ENCODE measurements around the gene TIPIN. TPM values are rescaled to one million over a fixed set of nuclear protein-coding genes. Genes with fewer than 3 reads are reported as not detected.
"Not testable (repeated sequence)": the region's sequence is repeated elsewhere in the genome, so short reads cannot be mapped to it uniquely, and the experiment has no call there.

The TIPIN gene
- total RNA-seq, 1 donor from 2014 or later = 5.8 TPM

DNA sequence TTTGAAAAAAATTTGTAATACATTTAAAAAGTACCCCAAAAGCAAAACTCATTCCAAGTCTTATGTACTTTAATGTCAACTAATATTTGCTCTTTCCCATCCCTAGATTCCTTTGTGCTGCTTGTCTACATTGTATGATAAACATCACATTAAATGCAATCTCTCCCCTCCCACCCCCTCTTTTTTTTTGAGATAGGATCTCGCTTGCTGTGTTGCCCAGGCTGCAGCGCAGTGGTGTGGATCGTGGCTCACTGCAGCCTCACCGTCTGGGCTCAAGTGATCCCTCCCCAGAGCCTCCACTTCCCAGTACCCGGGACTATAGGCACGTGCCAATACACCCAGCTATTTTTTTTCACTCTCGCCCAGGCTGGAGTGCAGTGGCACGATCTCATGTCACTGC lies 42.8 kb upstream of the TIPIN start:
- no peak overlapping the region for H3K27ac Mint-ChIP-seq (ENCODE audit: unreplicated experiment)
- H3K36me3 Mint-ChIP-seq (ENCODE audit: unreplicated experiment) = no peaks in the 10 kb centered on the region
- peaks cover 2% of the 10 kb centered on the region for H3K27me3 Mint-ChIP-seq (ENCODE audit: unreplicated experiment)
- peaks cover 5% of the 10 kb centered on the region for H3K4me1 Mint-ChIP-seq (ENCODE audit: low read depth, unreplicated experiment)
- no peaks in the 10 kb centered on the region for H3K9me3 Mint-ChIP-seq (ENCODE audit: unreplicated experiment)
- no peak overlapping the region for H3K4me3 Mint-ChIP-seq (ENCODE audit: unreplicated experiment)
- TF ChIP-seq, protein P1, sequence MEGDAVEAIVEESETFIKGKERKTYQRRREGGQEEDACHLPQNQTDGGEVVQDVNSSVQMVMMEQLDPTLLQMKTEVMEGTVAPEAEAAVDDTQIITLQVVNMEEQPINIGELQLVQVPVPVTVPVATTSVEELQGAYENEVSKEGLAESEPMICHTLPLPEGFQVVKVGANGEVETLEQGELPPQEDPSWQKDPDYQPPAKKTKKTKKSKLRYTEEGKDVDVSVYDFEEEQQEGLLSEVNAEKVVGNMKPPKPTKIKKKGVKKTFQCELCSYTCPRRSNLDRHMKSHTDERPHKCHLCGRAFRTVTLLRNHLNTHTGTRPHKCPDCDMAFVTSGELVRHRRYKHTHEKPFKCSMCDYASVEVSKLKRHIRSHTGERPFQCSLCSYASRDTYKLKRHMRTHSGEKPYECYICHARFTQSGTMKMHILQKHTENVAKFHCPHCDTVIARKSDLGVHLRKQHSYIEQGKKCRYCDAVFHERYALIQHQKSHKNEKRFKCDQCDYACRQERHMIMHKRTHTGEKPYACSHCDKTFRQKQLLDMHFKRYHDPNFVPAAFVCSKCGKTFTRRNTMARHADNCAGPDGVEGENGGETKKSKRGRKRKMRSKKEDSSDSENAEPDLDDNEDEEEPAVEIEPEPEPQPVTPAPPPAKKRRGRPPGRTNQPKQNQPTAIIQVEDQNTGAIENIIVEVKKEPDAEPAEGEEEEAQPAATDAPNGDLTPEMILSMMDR (IDR thresholded peaks at IDR 0.05; ENCODE audit: partially characterized antibody, unreplicated experiment) = no peak
- DNase-seq = no peak

DNA sequence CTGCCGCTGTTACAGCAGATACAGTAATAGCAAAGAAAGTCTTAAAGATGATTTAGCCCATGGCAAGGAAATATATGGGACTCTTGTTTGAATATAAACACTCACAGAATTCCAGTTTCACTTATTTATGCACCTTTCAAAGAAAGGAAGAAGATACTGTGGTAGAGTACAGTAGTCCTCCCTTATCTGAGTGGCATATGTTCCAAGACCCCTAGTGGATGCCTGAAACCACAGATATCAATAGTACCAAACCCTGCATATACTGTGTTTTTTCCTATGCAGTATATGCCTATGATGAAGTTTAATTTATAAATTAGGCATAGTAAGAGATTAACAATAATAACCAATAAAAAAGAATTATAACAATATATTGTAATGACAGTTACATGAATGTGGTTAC lies 38.4 kb upstream of the TIPIN start:
- Mint-ChIP-seq H3K27me3 (ENCODE audit: unreplicated experiment) (no peaks in the 10 kb centered on the region), H3K27ac (ENCODE audit: unreplicated experiment) (no peak overlapping the region), H3K4me3 (ENCODE audit: unreplicated experiment) (no peak overlapping the region), H3K36me3 (ENCODE audit: unreplicated experiment) (no peaks in the 10 kb centered on the region), H3K4me1 (ENCODE audit: low read depth, unreplicated experiment) (no peaks in the 10 kb centered on the region), H3K9me3 (ENCODE audit: unreplicated experiment) (no peaks in the 10 kb centered on the region)
- TF ChIP-seq, protein P1 (IDR thresholded peaks at IDR 0.05; ENCODE audit: partially characterized antibody, unreplicated experiment) = no peak
- DNase-seq = no peak

DNA sequence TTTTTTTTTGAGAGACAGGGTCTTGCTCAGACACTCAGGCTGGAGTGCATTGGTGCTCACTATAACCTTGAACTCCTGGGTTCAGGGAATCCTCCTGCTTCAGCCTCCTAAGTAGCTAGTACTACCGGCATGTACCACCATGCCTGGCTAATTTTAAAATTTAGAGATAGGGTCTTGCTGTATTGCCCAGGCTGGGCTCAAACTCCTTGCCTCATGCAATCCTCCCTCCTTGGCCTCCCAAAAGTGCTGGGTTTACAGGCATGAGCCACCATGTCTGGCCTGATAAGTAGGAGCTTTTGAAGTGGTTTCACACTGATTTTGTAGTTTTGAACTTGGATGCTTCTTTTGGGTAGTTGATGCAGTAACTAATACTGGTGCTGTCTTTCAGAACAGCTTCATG lies 38.0 kb upstream of the TIPIN start:
- no peak for DNase-seq
- Mint-ChIP-seq H3K4me1 (ENCODE audit: low read depth, unreplicated experiment) (no peaks in the 10 kb centered on the region), H3K9me3 (ENCODE audit: unreplicated experiment) (no peaks in the 10 kb centered on the region), H3K27me3 (ENCODE audit: unreplicated experiment) (no peaks in the 10 kb centered on the region), H3K36me3 (ENCODE audit: unreplicated experiment) (no peaks in the 10 kb centered on the region), H3K27ac (ENCODE audit: unreplicated experiment) (no peak overlapping the region), H3K4me3 (ENCODE audit: unreplicated experiment) (no peak overlapping the region)
- TF ChIP-seq, protein P1 (IDR thresholded peaks at IDR 0.05; ENCODE audit: partially characterized antibody, unreplicated experiment) = no peak

DNA sequence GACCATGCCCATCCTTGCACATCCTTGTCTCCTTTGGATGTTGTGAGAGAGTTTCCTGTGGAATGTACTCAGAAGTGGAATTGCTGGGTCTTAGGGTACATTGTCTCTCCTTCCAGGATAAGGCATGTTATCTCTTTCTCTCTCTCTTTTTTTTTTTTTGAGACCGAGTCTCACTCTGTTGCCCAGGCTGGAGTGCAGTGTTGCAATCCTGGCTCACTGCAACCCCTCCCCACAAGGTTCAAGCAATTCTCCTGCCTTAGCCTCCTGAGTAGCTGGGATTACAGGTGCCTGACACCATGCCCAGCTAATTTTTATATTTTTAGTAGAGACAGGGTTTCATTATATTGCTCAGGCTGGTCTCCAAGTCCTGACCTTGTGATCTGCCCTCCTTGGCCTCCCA lies 36.6 kb upstream of the TIPIN start:
- not testable (repeated sequence) for H3K4me3 Mint-ChIP-seq (ENCODE audit: unreplicated experiment); H3K4me1 Mint-ChIP-seq (ENCODE audit: low read depth, unreplicated experiment); H3K27me3 Mint-ChIP-seq (ENCODE audit: unreplicated experiment); DNase-seq; H3K27ac Mint-ChIP-seq (ENCODE audit: unreplicated experiment); H3K36me3 Mint-ChIP-seq (ENCODE audit: unreplicated experiment); H3K9me3 Mint-ChIP-seq (ENCODE audit: unreplicated experiment)

DNA sequence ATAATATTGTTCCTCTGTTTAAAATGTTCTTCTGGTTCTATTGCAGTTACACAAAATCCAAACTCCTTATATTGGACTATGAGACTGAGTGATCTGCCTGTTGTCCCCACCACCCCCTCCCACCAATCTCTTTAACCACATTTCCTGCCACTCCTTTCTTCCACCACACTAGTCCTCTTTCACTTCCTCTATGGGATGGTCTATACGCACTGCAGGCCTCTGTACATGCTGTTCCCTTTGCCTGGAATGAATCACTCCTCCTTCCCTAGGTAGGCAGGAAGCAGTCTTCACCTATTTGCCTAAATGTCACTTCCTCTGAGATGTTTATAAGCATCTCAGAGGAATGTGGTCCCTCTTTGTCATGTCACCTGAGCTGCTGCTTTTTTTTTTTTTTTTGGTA lies 34.2 kb upstream of the TIPIN start:
- no peak for DNase-seq
- Mint-ChIP-seq H3K4me3 (ENCODE audit: unreplicated experiment) (no peak overlapping the region), H3K36me3 (ENCODE audit: unreplicated experiment) (no peaks in the 10 kb centered on the region), H3K4me1 (ENCODE audit: low read depth, unreplicated experiment) (peaks cover 5% of the 10 kb centered on the region), H3K9me3 (ENCODE audit: unreplicated experiment) (peaks cover 7% of the 10 kb centered on the region), H3K27me3 (ENCODE audit: unreplicated experiment) (peaks cover 2% of the 10 kb centered on the region), H3K27ac (ENCODE audit: unreplicated experiment) (no peak overlapping the region)
- TF ChIP-seq, protein P1 (IDR thresholded peaks at IDR 0.05; ENCODE audit: partially characterized antibody, unreplicated experiment) = no peak

Data from glutamatergic neuron (in vitro differentiated cells).